BJ (cell line): ENCODE results near the gene PRSS57. TPM values are rescaled to one million over a fixed set of nuclear protein-coding genes. Genes with fewer than 3 reads are reported as not detected.

Experiments
- CTCF ChIA-PET: fragments of 350-600 bp; formaldehyde crosslinking; extraction: SDS; loops from one replicate; lab custom pipeline; 2021; ENCODE audit warnings: antibody characterized with exemption, inconsistent platforms; lab: Yijun Ruan, JAX
- POLR2A ChIA-PET: fragments of 300-600 bp; sonication (Branson Sonifier 250); formaldehyde crosslinking; extraction: SDS; loops from one replicate; lab custom pipeline; 2021; ENCODE audit warnings: antibody characterized with exemption; lab: Charles Lee
- DNase-seq: peaks from one replicate; pipeline ENCODE4 v3.0.0-alpha.2; 2011; ENCODE audit warnings: low read depth
- H3K27me3 ChIP-seq: 2 replicates; pipeline ENCODE4 v1.6.0; 2011; ENCODE audit warnings: low read length; ENCODE audit not compliant: control insufficient read depth, insufficient read depth
- H3K36me3 ChIP-seq: 2 replicates; pipeline ENCODE4 v1.5.1; 2011; ENCODE audit warnings: low read length; ENCODE audit not compliant: control insufficient read depth, insufficient read depth
- H3K4me3 ChIP-seq: 2 replicates; pipeline ENCODE4 v1.5.1; 2011; ENCODE audit warnings: low read depth, mild to moderate bottlenecking, control low read depth, low read length
- polyA plus RNA-seq: library from polyadenylated mRNA; depleted of rRNA; stranded (reverse); fragments of >200 nt; gene quantifications from 2 replicates; pipeline ENCODE4 v1.2.3, GENCODE V29; 2011
- TF ChIP-seq, protein P1 (sequence below): IDR thresholded peaks from 2 replicates; pipeline ENCODE4 v1.5.1; 2011; ENCODE audit warnings: low read depth, mild to moderate bottlenecking, control low read depth, inconsistent platforms, low read length, moderate library complexity; ENCODE audit not compliant: insufficient read depth

Gene PRSS57
- polyA plus RNA-seq, 1 experiment, result not detected

GRCh38 chr19:678791-679388, 16.4 kb downstream of the PRSS57 start:
- Histone ChIP-seq H3K36me3 (peaks cover 4% of the 10 kb centered on the region), H3K4me3 (peak overlapping the region; percentile 58), H3K27me3 (no peaks in the 10 kb centered on the region)
- no peak for DNase-seq
- CTCF ChIA-PET, result interaction anchor here (0.6 to 1.9 kb wide), 3 partner anchors 8 to 56 kb away, joined by 3 to 8 read pairs (median 3); no protein-coding TSS in a partner anchor
- POLR2A ChIA-PET, result interaction anchor here (0.5 to 0.6 kb wide), 2 partner anchors 92 to 1195 kb away, joined by 4 to 8 read pairs; no protein-coding TSS in a partner anchor
- TF ChIP-seq, protein P1, sequence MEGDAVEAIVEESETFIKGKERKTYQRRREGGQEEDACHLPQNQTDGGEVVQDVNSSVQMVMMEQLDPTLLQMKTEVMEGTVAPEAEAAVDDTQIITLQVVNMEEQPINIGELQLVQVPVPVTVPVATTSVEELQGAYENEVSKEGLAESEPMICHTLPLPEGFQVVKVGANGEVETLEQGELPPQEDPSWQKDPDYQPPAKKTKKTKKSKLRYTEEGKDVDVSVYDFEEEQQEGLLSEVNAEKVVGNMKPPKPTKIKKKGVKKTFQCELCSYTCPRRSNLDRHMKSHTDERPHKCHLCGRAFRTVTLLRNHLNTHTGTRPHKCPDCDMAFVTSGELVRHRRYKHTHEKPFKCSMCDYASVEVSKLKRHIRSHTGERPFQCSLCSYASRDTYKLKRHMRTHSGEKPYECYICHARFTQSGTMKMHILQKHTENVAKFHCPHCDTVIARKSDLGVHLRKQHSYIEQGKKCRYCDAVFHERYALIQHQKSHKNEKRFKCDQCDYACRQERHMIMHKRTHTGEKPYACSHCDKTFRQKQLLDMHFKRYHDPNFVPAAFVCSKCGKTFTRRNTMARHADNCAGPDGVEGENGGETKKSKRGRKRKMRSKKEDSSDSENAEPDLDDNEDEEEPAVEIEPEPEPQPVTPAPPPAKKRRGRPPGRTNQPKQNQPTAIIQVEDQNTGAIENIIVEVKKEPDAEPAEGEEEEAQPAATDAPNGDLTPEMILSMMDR, result no peak

DNA sequence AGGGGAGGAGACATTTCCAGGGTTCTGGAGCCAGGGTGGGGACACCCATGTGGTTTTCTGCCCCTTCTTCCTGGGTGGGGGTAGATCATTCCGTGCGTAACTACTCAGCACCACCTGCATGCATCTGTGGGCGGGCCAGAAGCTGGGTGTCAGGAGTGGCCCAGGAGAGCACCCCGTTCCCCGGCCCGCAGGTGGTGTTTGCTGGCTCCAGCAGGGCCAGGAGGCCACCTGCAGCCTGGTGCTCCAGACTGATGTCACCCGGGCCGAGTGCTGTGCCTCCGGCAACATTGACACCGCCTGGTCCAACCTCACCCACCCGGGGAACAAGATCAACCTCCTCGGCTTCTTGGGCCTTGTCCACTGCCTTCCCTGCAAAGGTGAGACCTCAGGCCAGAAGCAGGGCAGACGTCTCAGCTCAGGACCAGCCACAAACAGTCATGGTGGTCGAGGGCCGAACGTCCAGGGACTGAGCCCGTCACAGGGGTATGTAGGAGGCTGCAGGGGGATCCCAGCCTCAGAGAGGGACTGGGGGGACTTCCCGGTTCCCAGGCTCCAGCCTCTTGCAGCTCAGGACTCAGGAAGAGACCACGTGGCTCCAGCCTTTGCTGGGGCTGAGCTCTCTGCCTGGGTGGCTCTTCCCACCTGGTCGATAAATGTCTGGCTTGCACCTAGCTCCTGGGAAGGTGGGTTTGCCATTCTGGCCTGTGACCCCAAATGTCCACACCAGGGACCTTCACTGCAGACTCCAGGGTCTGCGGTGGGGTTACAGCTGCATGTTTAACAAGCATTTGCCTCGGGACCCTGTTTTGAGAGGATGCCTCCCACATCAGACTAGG, 17.4 kb downstream of the PRSS57 start:
- CTCF ChIA-PET, result interaction anchor here (1.0 to 2.4 kb wide), 3 partner anchors 14 to 146 kb away, joined by 3 to 11 read pairs (median 5); partner anchors contain the start of genes CDC34 and RNF126
- H3K27me3 ChIP-seq, result no peaks in the 10 kb centered on the region
- TF ChIP-seq, protein P1, result no peak
- no peak for DNase-seq
- peak overlapping the region; percentile 74 for H3K4me3 ChIP-seq
- POLR2A ChIA-PET, result interaction anchor here (0.5 to 0.6 kb wide), 2 partner anchors 91 to 373 kb away, joined by 3 to 8 read pairs; no protein-coding TSS in a partner anchor
- H3K36me3 ChIP-seq, result peaks cover 4% of the 10 kb centered on the region

GRCh38 chr19:677201-677600, 18.1 kb downstream of the PRSS57 start:
- POLR2A ChIA-PET, result interaction anchor here (0.5 kb wide), 2 partner anchors 18 to 374 kb away, joined by 3 read pairs; partner anchors contain the start of gene PRSS57
- CTCF ChIA-PET, result interaction anchor here (1.0 to 2.4 kb wide), 3 partner anchors 14 to 146 kb away, joined by 3 to 11 read pairs (median 5); partner anchors contain the start of genes CDC34 and RNF126
- DNase-seq, result no peak
- Histone ChIP-seq H3K36me3 (peaks cover 4% of the 10 kb centered on the region), H3K4me3 (peak overlapping the region; percentile 74), H3K27me3 (no peaks in the 10 kb centered on the region)
- TF ChIP-seq, protein P1, result no peak

GRCh38 chr19:676339-677105, 18.7 kb downstream of the PRSS57 start, which contains the start of gene FSTL3:
FSTL3 (plus strand) TSS chr19:676392; CDS start chr19:676424, 32 bp downstream.
- Histone ChIP-seq H3K4me3 (peak within 1 kb of the TSS; percentile 74), H3K36me3 (peaks cover 4% of the 10 kb centered on the region), H3K27me3 (no peaks in the 10 kb centered on the region)
- TF ChIP-seq, protein P1, result no peak
- CTCF ChIA-PET, result interaction anchor here (1.0 to 2.4 kb wide), 3 partner anchors 13 to 145 kb away, joined by 3 to 11 read pairs (median 5); partner anchors contain the start of genes CDC34 and RNF126
- POLR2A ChIA-PET, result interaction anchor here (0.5 kb wide), 1 partner anchor 19 kb away, joined by 3 read pairs; the partner anchor contains the start of gene PRSS57
- no peak for DNase-seq
